Measurements from ENCODE around the gene IRF3. TPM values are rescaled to one million over a fixed set of nuclear protein-coding genes. Genes with fewer than 3 reads are reported as not detected.

IRF3 gene
- total RNA-seq, 2 donors from 2014 or later = 53.4 to 58.0 TPM

DNA sequence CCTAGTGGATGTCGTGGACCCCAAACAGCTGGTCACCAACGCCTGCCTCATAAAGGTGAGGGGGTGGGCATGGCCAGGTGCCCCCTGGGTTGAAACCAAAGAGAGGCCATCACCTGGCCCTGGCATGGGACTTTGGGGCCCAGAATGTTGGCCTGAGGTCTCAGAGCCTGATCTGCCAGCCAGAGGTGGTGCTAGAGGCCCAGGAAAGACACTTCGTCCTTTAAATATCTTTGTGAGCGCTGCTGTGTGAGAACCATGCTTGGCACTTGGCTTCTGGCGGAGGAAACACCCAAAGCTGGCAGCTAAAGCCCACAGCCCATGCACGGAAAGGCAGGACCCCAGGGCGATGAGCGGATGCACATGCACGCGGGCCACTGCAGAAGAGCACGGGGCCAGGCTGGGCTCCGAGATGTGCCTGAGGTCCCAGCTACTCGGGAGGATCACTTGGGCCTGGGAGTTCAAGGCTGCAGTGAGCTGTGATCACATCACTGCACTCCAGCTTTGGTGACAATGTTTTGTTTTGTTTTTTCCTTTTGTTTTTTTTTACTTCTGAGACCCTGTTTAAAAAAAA, 19.4 kb upstream of the IRF3 start:
- Histone ChIP-seq H3K9me3 (no peaks in the 10 kb centered on the region), H3K27me3 (replicated peaks; ENCODE audit: insufficient read depth) (no peaks in the 10 kb centered on the region), H3K27ac (no peak overlapping the region), H3K4me3 (no peak overlapping the region), H3K36me3 (peaks cover 9 to 29% of the 10 kb centered on the region in 2 donors), H3K4me1 (replicated peaks) (peaks cover 5% of the 10 kb centered on the region)
- 76% methylated on average over 13 of the region's 13 CpGs for WGBS
- no peak for DNase-seq (ENCODE audit: low spot score)
- TF ChIP-seq POLR2AphosphoS5 (IDR thresholded peaks at IDR 0.05) (no peak), POLR2A (IDR thresholded peaks at IDR 0.05) (no peak)
- TF ChIP-seq, protein P1, sequence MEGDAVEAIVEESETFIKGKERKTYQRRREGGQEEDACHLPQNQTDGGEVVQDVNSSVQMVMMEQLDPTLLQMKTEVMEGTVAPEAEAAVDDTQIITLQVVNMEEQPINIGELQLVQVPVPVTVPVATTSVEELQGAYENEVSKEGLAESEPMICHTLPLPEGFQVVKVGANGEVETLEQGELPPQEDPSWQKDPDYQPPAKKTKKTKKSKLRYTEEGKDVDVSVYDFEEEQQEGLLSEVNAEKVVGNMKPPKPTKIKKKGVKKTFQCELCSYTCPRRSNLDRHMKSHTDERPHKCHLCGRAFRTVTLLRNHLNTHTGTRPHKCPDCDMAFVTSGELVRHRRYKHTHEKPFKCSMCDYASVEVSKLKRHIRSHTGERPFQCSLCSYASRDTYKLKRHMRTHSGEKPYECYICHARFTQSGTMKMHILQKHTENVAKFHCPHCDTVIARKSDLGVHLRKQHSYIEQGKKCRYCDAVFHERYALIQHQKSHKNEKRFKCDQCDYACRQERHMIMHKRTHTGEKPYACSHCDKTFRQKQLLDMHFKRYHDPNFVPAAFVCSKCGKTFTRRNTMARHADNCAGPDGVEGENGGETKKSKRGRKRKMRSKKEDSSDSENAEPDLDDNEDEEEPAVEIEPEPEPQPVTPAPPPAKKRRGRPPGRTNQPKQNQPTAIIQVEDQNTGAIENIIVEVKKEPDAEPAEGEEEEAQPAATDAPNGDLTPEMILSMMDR (IDR thresholded peaks at IDR 0.05) = no peak
- intact Hi-C loops (cut with DNase I) = no loop called here

DNA sequence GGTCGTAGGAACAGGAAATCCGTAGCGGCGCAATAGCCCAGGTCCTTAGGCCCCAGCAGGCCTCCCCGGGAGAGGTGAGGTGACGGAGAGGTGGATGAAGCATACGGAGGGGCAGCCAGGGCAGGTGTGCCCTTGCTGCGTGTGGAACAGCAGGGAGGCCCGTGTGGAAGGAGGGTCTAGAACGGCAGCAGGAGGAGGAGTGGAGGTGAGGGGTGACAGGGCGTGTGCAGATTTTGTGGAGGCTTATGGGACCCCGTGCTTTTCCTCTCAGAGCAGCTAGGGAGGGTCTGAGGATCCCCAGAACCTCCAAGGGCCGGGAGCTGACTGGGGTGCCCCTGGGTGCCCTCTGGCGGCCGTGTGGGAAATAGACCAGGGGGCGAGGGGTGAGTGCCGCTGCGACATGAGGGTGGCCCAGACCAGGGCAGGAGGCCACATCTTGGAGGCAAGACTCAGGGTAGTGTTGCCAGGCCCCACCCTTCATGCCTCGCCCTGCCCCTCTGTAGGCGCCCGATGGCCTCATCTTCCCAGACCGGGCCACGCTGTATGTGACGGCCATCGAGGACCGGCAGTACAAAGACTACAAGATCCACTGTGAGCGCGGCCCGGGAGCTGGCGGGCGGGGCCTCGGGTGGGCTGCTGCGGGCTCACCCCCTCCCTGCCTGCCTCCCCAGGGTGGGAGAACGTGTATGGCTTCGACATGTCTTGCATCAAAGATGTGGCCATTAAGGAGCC, 18.8 kb upstream of the IRF3 start:
- Histone ChIP-seq H3K27ac (no peak overlapping the region), H3K4me3 (no peak overlapping the region), H3K36me3 (peaks cover 9 to 29% of the 10 kb centered on the region in 2 donors), H3K9me3 (no peaks in the 10 kb centered on the region), H3K4me1 (replicated peaks) (peaks cover 8% of the 10 kb centered on the region), H3K27me3 (replicated peaks; ENCODE audit: insufficient read depth) (no peaks in the 10 kb centered on the region)
- intact Hi-C loops (cut with DNase I) = no loop called here
- TF ChIP-seq POLR2AphosphoS5 (IDR thresholded peaks at IDR 0.05) = no peak
- TF ChIP-seq, protein P1 (IDR thresholded peaks at IDR 0.05) = peak in 2 of 4 experiments; percentile 27 to 31
- 79% methylated on average over 28 of the region's 35 CpGs for WGBS
- no peak for DNase-seq (ENCODE audit: low spot score)

DNA sequence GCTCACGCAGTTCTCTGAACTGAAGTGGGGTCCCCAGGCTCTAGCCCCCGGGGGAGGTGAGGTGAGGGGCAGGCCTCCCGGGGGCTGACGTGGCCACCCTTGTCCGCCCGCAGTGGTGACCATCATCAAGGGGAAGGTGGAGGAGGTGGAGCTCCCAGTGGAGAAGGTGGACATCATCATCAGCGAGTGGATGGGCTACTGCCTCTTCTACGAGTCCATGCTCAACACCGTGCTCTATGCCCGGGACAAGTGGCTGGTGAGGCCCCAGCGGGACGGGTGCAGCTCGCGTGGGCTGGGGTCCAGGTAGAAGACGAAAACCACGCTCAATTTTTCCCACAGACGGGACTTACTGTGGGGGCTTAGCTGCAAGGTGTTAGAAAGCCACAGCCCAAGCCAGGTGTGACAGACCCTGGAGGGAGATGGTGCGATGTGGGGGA, 18.2 kb upstream of the IRF3 start:
- TF ChIP-seq POLR2AphosphoS5 (IDR thresholded peaks at IDR 0.05) = no peak
- TF ChIP-seq, protein P1 (IDR thresholded peaks at IDR 0.05) = no peak
- TF ChIP-seq POLR2A (IDR thresholded peaks at IDR 0.05) = no peak
- Histone ChIP-seq H3K4me3 (no peak overlapping the region), H3K9me3 (no peaks in the 10 kb centered on the region), H3K4me1 (replicated peaks) (peaks cover 8% of the 10 kb centered on the region), H3K27me3 (replicated peaks; ENCODE audit: insufficient read depth) (no peaks in the 10 kb centered on the region), H3K36me3 (peaks cover 9 to 29% of the 10 kb centered on the region in 2 donors), H3K27ac (no peak overlapping the region)
- 92% methylated on average over 18 of the region's 18 CpGs for WGBS
- DNase-seq (ENCODE audit: low spot score) = no peak
- intact Hi-C loops (cut with DNase I) = no loop called here

DNA sequence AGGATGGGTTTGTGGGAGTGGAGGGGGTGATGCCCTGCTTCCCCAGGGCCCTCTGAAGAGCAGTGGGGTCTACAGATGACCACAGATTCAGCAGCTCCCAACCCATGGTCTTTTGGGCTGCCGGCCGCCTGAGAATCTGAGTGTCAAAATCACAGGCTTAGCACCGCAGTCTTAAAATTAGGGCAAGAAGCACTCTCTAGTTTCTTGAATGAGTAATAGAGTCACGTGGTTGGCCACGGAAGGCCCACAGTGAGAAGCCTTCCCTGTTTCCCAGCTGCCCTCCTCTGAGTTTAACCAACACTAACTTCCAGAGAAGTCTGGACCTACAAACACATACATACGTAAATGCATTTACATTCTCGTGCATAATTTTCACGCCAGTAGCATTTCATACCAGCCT, 16.6 kb upstream of the IRF3 start:
- no peaks in the 10 kb centered on the region for H3K27me3 ChIP-seq (replicated peaks; ENCODE audit: insufficient read depth)
- intact Hi-C loops (cut with DNase I) = no loop called here
- TF ChIP-seq POLR2AphosphoS5 (IDR thresholded peaks at IDR 0.05) (no peak), POLR2A (IDR thresholded peaks at IDR 0.05) (no peak)
- TF ChIP-seq, protein P1 (IDR thresholded peaks at IDR 0.05) = no peak
- H3K4me3 ChIP-seq = no peak overlapping the region
- no peak for DNase-seq (ENCODE audit: low spot score)
- no peak overlapping the region for H3K27ac ChIP-seq
- H3K9me3 ChIP-seq = no peaks in the 10 kb centered on the region
- H3K4me1 ChIP-seq (replicated peaks) = peaks cover 11% of the 10 kb centered on the region
- 77% methylated on average over 8 of the region's 8 CpGs for WGBS
- H3K36me3 ChIP-seq = peaks cover 9 to 28% of the 10 kb centered on the region in 2 donors

DNA sequence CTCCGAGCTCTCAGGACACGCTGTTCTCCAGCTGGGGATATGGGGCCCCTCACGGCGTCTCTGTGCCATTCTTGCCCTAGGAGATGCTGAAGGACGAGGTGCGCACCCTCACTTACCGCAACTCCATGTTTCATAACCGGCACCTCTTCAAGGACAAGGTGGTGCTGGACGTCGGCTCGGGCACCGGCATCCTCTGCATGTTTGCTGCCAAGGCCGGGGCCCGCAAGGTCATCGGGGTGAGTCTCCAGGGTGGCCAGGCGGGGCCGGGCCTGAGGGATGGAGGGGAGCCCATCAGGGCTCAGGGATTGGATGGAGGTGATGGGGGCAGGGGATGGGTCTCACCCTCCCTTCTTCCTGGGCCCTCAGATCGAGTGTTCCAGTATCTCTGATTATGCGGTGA, 16.2 kb upstream of the IRF3 start:
- peaks cover 9 to 24% of the 10 kb centered on the region in 2 donors for H3K36me3 ChIP-seq
- DNase-seq (ENCODE audit: low spot score) = no peak
- WGBS = 91% methylated on average over 19 of the region's 19 CpGs
- peaks cover 11% of the 10 kb centered on the region for H3K4me1 ChIP-seq (replicated peaks)
- H3K27ac ChIP-seq = no peak overlapping the region
- intact Hi-C loops (cut with DNase I) = no loop called here
- H3K9me3 ChIP-seq = no peaks in the 10 kb centered on the region
- H3K4me3 ChIP-seq = no peak overlapping the region
- H3K27me3 ChIP-seq (replicated peaks; ENCODE audit: insufficient read depth) = no peaks in the 10 kb centered on the region
- TF ChIP-seq POLR2A (IDR thresholded peaks at IDR 0.05) (no peak), POLR2AphosphoS5 (IDR thresholded peaks at IDR 0.05) (no peak)
- TF ChIP-seq, protein P1 (IDR thresholded peaks at IDR 0.05) = no peak

Data from prostate gland (tissue), 2 donors.